Measurements from ENCODE around the gene TMEM51. TPM values are rescaled to one million over a fixed set of nuclear protein-coding genes. Genes with fewer than 3 reads are reported as not detected.
A peak's percentile ranks its signal among the peaks of the same experiment; 100 is the strongest.

Gene TMEM51
- total RNA-seq, 1 experiment from 2014 or later, result 10.4 TPM

GRCh38 chr1:15176898-15177665 lies 23.5 kb downstream of the TMEM51 start (continued):
- no peak for TF ChIP-seq STAT6 (CRISPR knock-in tag; conservative IDR thresholded peaks at IDR 0.05; ENCODE audit: low read depth)
- no peak for TF ChIP-seq JUN (CRISPR knock-in tag; IDR thresholded peaks at IDR 0.05)
- TF ChIP-seq EMX1 (CRISPR knock-in tag; IDR thresholded peaks at IDR 0.05), result no peak
- no peak for TF ChIP-seq E2F5 (CRISPR knock-in tag; IDR thresholded peaks at IDR 0.05)
- TF ChIP-seq MAX (CRISPR knock-in tag; IDR thresholded peaks at IDR 0.05), result no peak
- no peak for TF ChIP-seq FOXJ3 (CRISPR knock-in tag; IDR thresholded peaks at IDR 0.05; ENCODE audit: borderline replicate concordance)

- DNase-seq (ENCODE audit: low spot score) (no peak), ATAC-seq (no peak)
- ChIA-PET POLR2A (no interaction called here), CTCF (interaction anchor here (1.2 kb wide), 1 partner anchor 11 kb away, joined by 3 read pairs; no protein-coding TSS in a partner anchor)
- Mint-ChIP-seq H3K27me3 (ENCODE audit: low read depth) (no peaks in the 10 kb centered on the region), H3K36me3 (0 out of 2 replicates have a peak, but pooled peaks cover 2% of the 10 kb centered on the region), H3K27ac (no peak overlapping the region; the same call in 1 of the 2 replicates), H3K9me3 (no peaks in the 10 kb centered on the region), H3K4me3 (no peak overlapping the region), H3K4me1 (peaks cover 57% of the 10 kb centered on the region)
- no peak for TF ChIP-seq ZNF423 (CRISPR knock-in tag; IDR thresholded peaks at IDR 0.05)
These were observed 24.2 kb downstream of the TMEM51 start for GRCh38 chr1:15177710-15178166.

GRCh38 chr1:15178571-15179484 lies 25.3 kb downstream of the TMEM51 start:
- ATAC-seq (peak; percentile 60), DNase-seq (ENCODE audit: low spot score) (no peak)
- H3K27me3 Mint-ChIP-seq (ENCODE audit: low read depth), result no peaks in the 10 kb centered on the region
- H3K36me3 Mint-ChIP-seq, result 0 out of 2 replicates have a peak, but pooled peaks cover 2% of the 10 kb centered on the region
- H3K27ac Mint-ChIP-seq, result peak overlapping the region; percentile 94
- ChIA-PET CTCF (interaction anchor here (0.6 to 1.1 kb wide), 3 partner anchors 10 to 958 kb away, joined by 3 to 6 read pairs (median 4); partner anchors contain the start of gene TMEM51), POLR2A (interaction anchor here (0.6 kb wide), 1 partner anchor 42 kb away, joined by 4 read pairs; no protein-coding TSS in a partner anchor)
- TF ChIP-seq FOXP4 (CRISPR knock-in tag; IDR thresholded peaks at IDR 0.05), result peak; percentile 58; the same call in 1 of the 2 replicates
- no peak for TF ChIP-seq HMGXB4 (CRISPR knock-in tag; IDR thresholded peaks at IDR 0.05)
- peak; percentile 93 for TF ChIP-seq ETV6 (CRISPR knock-in tag; IDR thresholded peaks at IDR 0.05)
- H3K9me3 Mint-ChIP-seq, result no peaks in the 10 kb centered on the region
- H3K4me1 Mint-ChIP-seq, result peaks cover 55% of the 10 kb centered on the region
- no peak overlapping the region for H3K4me3 Mint-ChIP-seq
